MM.1S (cell line): ENCODE measurements around the gene CENPX.

Source experiments
- DNase-seq: peaks from one replicate; pipeline ENCODE4 v3.0.0-alpha.2; 2015
- H2AFZ ChIP-seq: fragments of 300-600 bp; sonication (generic); 2 replicates; pipeline ENCODE4 v1.6.0; 2016; ENCODE audit warnings: antibody characterized with exemption, low read length
- H3F3A ChIP-seq: fragments of 300-600 bp; sonication (generic); 2 replicates; pipeline ENCODE4 v1.6.1; 2016; ENCODE audit warnings: mild to moderate bottlenecking, antibody characterized with exemption, low read length, moderate library complexity, mixed read lengths; ENCODE audit not compliant: insufficient read depth
- H3K27ac ChIP-seq: fragments of 300-600 bp; sonication (generic); 2 replicates; pipeline ENCODE4 v1.5.1; 2016; ENCODE audit warnings: mild to moderate bottlenecking, low read length
- H3K27me3 ChIP-seq: fragments of 300-600 bp; sonication (generic); replicated peaks from 2 replicates; pipeline ENCODE4 v1.6.0; 2016; ENCODE audit warnings: low read length; ENCODE audit not compliant: insufficient read depth
- H3K36me3 ChIP-seq: fragments of 300-600 bp; sonication (generic); replicated peaks from 2 replicates; pipeline ENCODE4 v1.6.1; 2016; ENCODE audit warnings: mild to moderate bottlenecking, low read length, mixed read lengths; ENCODE audit not compliant: insufficient read depth
- H3K4me1 ChIP-seq: fragments of 300-600 bp; sonication (generic); 2 replicates; pipeline ENCODE4 v1.6.1; 2016; ENCODE audit warnings: low read length, mixed read lengths
- H3K4me2 ChIP-seq: fragments of 300-600 bp; sonication (generic); 2 replicates; pipeline ENCODE4 v1.6.0; 2016; ENCODE audit warnings: low read depth, low read length
- H3K4me3 ChIP-seq: fragments of 300-600 bp; sonication (generic); 2 replicates; pipeline ENCODE4 v1.5.1; 2016; ENCODE audit warnings: low read length, mixed read lengths
- H3K79me2 ChIP-seq: fragments of 300-600 bp; sonication (generic); 2 replicates; pipeline ENCODE4 v1.6.1; 2016; ENCODE audit warnings: mixed run types, low read length, mixed read lengths
- H3K9ac ChIP-seq: fragments of 300-600 bp; sonication (generic); 2 replicates; pipeline ENCODE4 v1.6.1; 2016; ENCODE audit warnings: low read length, mixed read lengths
- H3K9me2 ChIP-seq: fragments of 300-600 bp; sonication (generic); replicated peaks from 2 replicates; pipeline ENCODE4 v1.6.1; 2016; ENCODE audit warnings: mild to moderate bottlenecking, low read length, mixed read lengths; ENCODE audit not compliant: insufficient read depth
- H3K9me3 ChIP-seq: fragments of 300-600 bp; sonication (generic); replicated peaks from 2 replicates; pipeline ENCODE4 v1.6.1; 2016; ENCODE audit warnings: mild to moderate bottlenecking, low read length, mixed read lengths; ENCODE audit not compliant: insufficient read depth
- H4K20me1 ChIP-seq: fragments of 300-600 bp; sonication (generic); 2 replicates; pipeline ENCODE4 v1.6.1; 2016; ENCODE audit warnings: mild to moderate bottlenecking, low read length, moderate library complexity, mixed read lengths; ENCODE audit not compliant: insufficient read depth
- CTCF ChIP-seq: fragments of 300-600 bp; sonication (generic); IDR thresholded peaks from 2 replicates; pipeline ENCODE4 v1.5.1; 2016; ENCODE audit warnings: antibody characterized with exemption, low read length, mixed read lengths
- EZH2 ChIP-seq: fragments of 300-600 bp; sonication (generic); optimal IDR thresholded peaks from 2 replicates; pipeline ENCODE3; 2017; ENCODE audit warnings: low read depth, mild to moderate bottlenecking, antibody characterized with exemption, low read length, mixed read lengths
- EZH2phosphoT487 ChIP-seq: fragments of 300-600 bp; sonication (generic); IDR thresholded peaks from 2 replicates; pipeline ENCODE4 v1.6.1; 2018; ENCODE audit warnings: antibody characterized with exemption, low read length

Gene CENPX

GRCh38 chr17:82058855-82059249 is 36.2 kb upstream of the CENPX start:
- no peak overlapping the region for H3K4me2 ChIP-seq
- no peak overlapping the region for H3K9ac ChIP-seq

GRCh38 chr17:82058230-82058854 is 35.7 kb upstream of the CENPX start:
- DNase-seq = no peak
- no peaks in the 10 kb centered on the region for H3K27me3 ChIP-seq
- TF ChIP-seq EZH2phosphoT487 (no peak), CTCF (no peak), EZH2 (no peak)
- no peak overlapping the region for H3K4me3 ChIP-seq
- H4K20me1 ChIP-seq = no peaks in the 10 kb centered on the region
- H3K4me1 ChIP-seq = no peaks in the 10 kb centered on the region
- no peak overlapping the region for H3K27ac ChIP-seq
- H3K9me2 ChIP-seq = no peaks in the 10 kb centered on the region
- no peak overlapping the region for H2AFZ ChIP-seq
- no peaks in the 10 kb centered on the region for H3K9me3 ChIP-seq
- peaks cover 19% of the 10 kb centered on the region for H3K79me2 ChIP-seq
- no peak overlapping the region for H3K4me2 ChIP-seq
- peaks cover 3% of the 10 kb centered on the region; the same call in 1 of the 2 replicates for H3F3A ChIP-seq
- H3K36me3 ChIP-seq = 0 out of 2 replicates have a peak, but pooled peaks cover 4% of the 10 kb centered on the region
- no peak overlapping the region for H3K9ac ChIP-seq

More at GRCh38 chr17:82058855-82059249, 36.2 kb upstream of the CENPX start:
- peaks cover 3% of the 10 kb centered on the region; the same call in 1 of the 2 replicates for H3F3A ChIP-seq
- no peak overlapping the region for H3K4me3 ChIP-seq
- no peak overlapping the region for H3K27ac ChIP-seq
- no peak for DNase-seq
- H3K9me3 ChIP-seq = no peaks in the 10 kb centered on the region
- peaks cover 19% of the 10 kb centered on the region for H3K79me2 ChIP-seq
- no peaks in the 10 kb centered on the region for H3K27me3 ChIP-seq
- 0 out of 2 replicates have a peak, but pooled peaks cover 4% of the 10 kb centered on the region for H3K36me3 ChIP-seq
- H3K9me2 ChIP-seq = no peaks in the 10 kb centered on the region
- no peak overlapping the region for H2AFZ ChIP-seq
- H3K4me1 ChIP-seq = peaks cover 2% of the 10 kb centered on the region; the same call in 1 of the 2 replicates
- TF ChIP-seq CTCF = no peak
- no peak for TF ChIP-seq EZH2
- TF ChIP-seq EZH2phosphoT487 = no peak
- no peaks in the 10 kb centered on the region; the same call in 1 of the 2 replicates for H4K20me1 ChIP-seq

- H3K9ac ChIP-seq = no peak overlapping the region
Observed at GRCh38 chr17:82056729-82057621, 34.3 kb upstream of the CENPX start.

More at GRCh38 chr17:82056729-82057621, 34.3 kb upstream of the CENPX start:
- Histone ChIP-seq H3K79me2 (peaks cover 21% of the 10 kb centered on the region), H3K4me3 (no peak overlapping the region), H3K9me3 (no peaks in the 10 kb centered on the region), H3K27ac (no peak overlapping the region), H3K4me1 (peaks cover 7% of the 10 kb centered on the region; the same call in 1 of the 2 replicates), H2AFZ (no peak overlapping the region), H3K36me3 (no peaks in the 10 kb centered on the region), H4K20me1 (no peaks in the 10 kb centered on the region), H3K9me2 (no peaks in the 10 kb centered on the region), H3F3A (peaks cover 3% of the 10 kb centered on the region; the same call in 1 of the 2 replicates), H3K4me2 (no peak overlapping the region), H3K27me3 (no peaks in the 10 kb centered on the region)
- no peak for TF ChIP-seq EZH2phosphoT487
- no peak for TF ChIP-seq CTCF
- TF ChIP-seq EZH2 = no peak
- DNase-seq = no peak
